ENCODE measurements around the gene GRM7.

The GRM7 gene

GRCh38 chr3:6985848-6986247 is 124.9 kb downstream of the GRM7 start:
- DNase-seq, result no peak

DNA sequence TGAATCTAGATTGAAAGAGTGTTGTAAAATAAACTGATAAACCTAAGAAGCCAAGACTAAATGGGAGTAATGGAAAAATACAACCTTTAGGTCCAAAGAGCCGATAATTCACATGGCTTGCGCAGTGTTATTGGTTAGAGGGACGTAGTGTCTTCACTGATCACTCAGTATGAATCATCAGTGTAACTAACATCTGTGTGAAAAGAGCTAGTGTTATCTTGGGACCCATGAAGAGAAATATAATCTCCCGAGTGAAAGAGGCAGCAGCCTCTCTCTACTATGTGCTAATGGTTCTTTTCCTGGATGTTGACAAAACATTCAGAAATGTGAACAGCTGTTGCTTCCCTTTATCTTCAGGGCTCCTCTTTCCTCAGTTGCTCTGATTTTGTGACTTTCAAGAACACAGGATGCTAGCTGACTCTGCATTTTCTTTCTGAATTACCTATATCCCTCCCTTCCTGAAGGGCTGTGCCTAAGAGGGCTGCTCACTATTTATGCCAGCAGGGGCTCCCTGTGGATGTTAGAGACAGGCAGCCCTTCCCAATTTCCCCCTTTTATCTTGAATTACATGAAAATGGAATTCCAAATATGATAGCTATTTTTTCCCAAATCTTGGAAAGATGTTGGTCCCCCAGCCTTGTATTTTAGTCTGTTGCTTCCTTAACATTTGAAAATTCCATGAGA is 128.8 kb downstream of the GRM7 start:
- no peak for DNase-seq

DNA sequence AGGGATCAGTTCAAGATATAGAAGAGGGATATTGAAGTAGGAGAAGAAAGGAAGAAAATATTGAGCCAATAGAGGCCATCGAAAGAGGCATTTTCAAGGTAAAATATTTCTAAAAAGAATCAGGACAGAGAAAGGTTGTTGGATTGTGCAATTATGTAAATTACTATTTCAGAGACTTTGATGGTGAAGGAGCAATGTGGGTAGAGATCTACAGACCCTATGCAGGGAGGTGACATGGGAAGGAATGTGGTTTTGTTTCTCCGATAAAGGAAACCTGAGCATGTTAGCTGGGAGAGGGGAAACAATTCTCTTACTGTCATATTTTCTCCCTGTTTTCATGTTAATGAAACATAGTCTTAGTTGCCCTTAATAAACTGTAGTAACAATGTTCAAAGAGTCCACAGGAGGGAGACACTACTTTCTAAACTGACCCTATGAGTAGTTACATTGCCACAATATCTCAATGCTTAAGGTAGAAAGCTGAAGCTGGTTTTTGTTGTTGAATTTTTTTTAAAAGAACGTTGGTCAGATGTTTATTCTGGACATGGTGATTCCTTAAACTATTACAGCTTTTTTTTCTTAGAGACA is 133.3 kb downstream of the GRM7 start:
- DNase-seq, result no peak

- no peak for DNase-seq
Observed at GRCh38 chr3:7000501-7000900, 139.6 kb downstream of the GRM7 start.

- DNase-seq, result no peak
Observed at GRCh38 chr3:7001370-7001769, 140.5 kb downstream of the GRM7 start.

GRCh38 chr3:7015683-7016440 is 154.9 kb downstream of the GRM7 start:
- DNase-seq, result no peak

- no peak for DNase-seq
Observed at GRCh38 chr3:7025581-7026300, 164.8 kb downstream of the GRM7 start.

DNA sequence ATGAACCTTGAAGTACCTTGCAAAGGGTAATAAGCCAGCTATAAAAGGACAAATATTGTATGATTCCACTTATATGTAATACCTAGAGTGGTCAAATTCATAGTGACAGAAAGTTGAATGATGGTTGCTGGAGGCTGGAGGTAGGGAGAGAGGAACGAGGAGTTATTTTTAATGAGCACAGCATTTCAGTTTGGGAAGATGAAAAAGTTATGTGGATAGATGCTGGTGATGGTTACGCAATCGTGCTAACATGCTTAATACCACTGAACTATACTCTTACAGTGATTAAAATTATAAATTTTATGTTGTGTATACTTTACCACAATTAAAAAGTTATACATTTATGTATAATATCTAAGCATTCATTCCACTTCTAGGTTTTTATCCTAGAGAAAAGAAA is 168.6 kb downstream of the GRM7 start:
- no peak for DNase-seq

DNA sequence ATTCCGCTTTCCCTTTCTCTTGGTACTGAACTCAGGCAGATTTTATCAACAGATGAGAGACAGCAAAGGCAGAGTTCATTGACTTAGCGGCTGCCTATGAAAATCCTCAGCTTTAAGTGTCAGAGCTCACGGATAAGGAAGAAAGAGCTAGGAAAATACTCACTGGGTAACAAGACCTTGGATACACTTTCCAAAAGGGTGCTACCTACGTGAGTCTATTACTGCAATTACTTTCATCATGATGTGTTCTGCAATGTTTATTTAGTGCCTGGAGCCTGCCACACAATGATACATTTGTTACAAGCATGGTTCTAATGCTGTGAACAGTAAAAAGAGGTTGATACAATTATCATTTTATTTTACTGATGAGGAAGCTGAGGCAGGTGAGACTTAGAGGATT is 177.5 kb downstream of the GRM7 start:
- no peak for DNase-seq

GRCh38 chr3:7062714-7063113 is 201.8 kb downstream of the GRM7 start:
- DNase-seq, result no peak

DNA sequence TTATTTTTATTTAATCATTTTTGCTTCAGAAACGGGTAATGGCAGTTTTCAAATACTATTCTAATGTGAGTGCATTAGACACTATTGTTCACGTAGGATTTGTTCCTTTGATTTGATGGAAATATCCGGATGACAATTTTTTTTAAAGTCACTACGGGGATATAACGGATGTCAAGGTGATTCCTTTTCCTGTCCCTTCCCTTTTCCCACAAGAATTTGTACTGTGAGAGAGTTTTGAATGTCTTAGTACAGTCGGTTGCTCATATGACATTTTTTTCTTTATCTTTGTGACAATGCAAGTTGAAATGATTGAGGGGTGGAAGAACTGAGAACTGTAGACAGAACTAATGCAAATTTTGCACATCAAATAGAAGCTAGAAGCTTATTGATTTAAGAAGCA is 209.5 kb downstream of the GRM7 start:
- no peak for DNase-seq

GRCh38 chr3:7074217-7074616 is 213.3 kb downstream of the GRM7 start:
- DNase-seq, result no peak

- no peak for DNase-seq
Observed at GRCh38 chr3:7075117-7075516, 214.2 kb downstream of the GRM7 start.

DNA sequence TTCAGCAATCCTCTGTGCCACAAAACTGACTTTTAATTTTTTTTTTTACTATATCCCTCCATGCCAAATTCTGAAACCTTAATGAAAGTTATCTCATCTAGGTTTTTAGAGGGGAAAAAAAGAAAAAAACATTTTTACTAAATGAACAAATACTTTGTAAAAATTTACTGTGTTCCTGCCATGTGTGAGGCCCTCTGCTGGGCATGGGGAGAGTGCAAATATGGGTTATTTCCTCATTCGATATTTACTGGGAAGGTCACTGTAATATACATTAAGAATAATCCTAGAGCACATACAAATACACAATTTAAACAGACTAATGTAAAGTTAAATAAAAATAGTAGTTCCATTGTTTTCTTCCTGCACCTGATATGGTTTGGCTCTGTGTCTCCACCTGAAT is 215.0 kb downstream of the GRM7 start:
- DNase-seq, result no peak

- DNase-seq, result no peak
Observed at GRCh38 chr3:7082244-7082643, 221.3 kb downstream of the GRM7 start.

DNA sequence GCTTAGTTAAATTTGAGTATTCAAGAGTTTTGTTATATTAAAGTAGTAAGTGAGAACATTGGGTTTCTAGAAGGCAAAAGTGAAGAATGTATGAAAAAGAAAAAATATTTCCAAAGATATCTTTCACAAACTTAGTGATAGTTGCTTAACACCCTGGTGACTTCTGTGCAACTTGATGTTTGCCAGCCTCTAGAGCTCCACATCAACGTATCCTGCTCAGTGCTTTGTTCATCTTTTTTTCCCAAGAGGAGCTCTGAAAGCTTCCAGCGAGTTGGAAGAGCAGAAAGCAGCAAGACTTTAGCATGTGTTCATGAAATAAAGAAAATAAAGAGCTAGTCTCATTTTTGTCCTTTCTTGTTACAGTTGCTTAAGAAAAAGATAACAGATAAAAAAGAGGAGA is 225.5 kb downstream of the GRM7 start:
- no peak for DNase-seq

GRCh38 chr3:7095116-7095515 is 234.2 kb downstream of the GRM7 start:
- DNase-seq, result no peak

- no peak for DNase-seq
Observed at GRCh38 chr3:7100136-7100535, 239.2 kb downstream of the GRM7 start.

- DNase-seq, result no peak
Observed at GRCh38 chr3:7106635-7107034, 245.7 kb downstream of the GRM7 start.

- no peak for DNase-seq
Observed at GRCh38 chr3:7112523-7113056, 251.7 kb downstream of the GRM7 start.

DNA sequence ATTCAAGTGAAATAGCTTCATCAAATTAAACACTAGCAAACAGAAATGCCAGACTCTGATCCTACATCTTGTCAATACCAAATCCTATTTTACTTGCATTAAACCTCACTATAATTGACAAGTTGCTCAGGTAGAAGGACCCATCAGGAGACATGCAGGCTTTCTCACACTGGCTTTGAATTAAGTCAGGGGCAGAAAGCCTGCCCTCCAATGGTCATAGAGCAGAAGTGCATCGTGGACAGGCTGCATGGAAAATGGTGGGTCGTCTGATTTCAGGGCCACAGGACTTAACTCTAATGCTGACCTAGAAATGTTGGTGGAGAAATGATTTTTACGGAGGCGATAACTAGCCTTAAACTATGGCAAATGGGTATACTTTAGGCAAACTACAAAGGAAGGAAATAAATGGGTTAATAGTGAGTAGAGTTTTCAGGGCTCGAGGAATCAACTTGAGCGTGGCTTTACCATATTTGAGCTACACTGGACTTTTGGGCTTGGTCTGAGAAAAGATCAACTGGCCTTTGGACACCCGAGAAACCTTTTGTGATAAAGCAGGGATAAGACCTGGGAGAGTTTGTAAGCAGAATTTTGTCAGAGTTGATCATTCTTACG is 283.9 kb downstream of the GRM7 start:
- no peak for DNase-seq

- DNase-seq, result no peak
Observed at GRCh38 chr3:7146529-7146928, 285.6 kb downstream of the GRM7 start.

DNA sequence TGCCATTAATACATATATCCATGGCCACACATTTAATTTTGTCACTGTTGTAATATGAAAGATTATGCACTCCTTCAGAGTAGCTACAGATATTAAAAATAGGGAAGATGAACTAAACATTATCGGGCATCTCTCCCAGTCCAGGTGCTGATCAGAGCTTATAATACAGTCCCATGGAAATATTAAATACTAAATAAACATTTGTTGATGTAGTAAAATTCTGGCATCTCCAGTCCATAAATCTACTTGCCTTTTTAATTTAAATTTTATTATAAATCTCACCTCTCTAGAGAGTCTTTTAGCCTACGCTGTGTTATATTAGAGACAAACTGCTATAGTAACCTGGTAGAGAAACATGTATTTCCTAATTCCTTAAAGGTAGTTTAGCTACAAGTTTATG is 297.6 kb downstream of the GRM7 start:
- DNase-seq, result no peak
